ACC112 (cell line): Measurements from ENCODE around the gene MYPN.

Source experiments
- H2AFZ ChIP-seq: fragments of 200-600 bp; sonication (generic); one replicate; pipeline ENCODE4 v1.6.0; 2017; ENCODE audit warnings: antibody characterized with exemption, low read length; ENCODE audit not compliant: unreplicated experiment
- H3K27ac ChIP-seq: fragments of 200-600 bp; sonication (generic); 2 replicates; pipeline ENCODE4 v1.5.1; 2014; ENCODE audit warnings: low read depth, mild to moderate bottlenecking, antibody characterized with exemption, low read length, moderate library complexity
- H3K27me3 ChIP-seq: fragments of 200-600 bp; sonication (generic); 2 replicates; pipeline ENCODE4 v1.6.1; 2014; ENCODE audit warnings: mild to moderate bottlenecking, antibody characterized with exemption, low read length, moderate library complexity, mixed read lengths; ENCODE audit not compliant: insufficient read depth
- H3K36me3 ChIP-seq: fragments of 200-600 bp; sonication (generic); 2 replicates; pipeline ENCODE4 v1.6.1; 2016; ENCODE audit warnings: mild to moderate bottlenecking, antibody characterized with exemption, low read length, moderate library complexity, mixed read lengths; ENCODE audit not compliant: insufficient read depth
- H3K4me1 ChIP-seq: fragments of 200-600 bp; sonication (generic); one replicate; pipeline ENCODE4 v1.6.1; 2016; ENCODE audit warnings: low read length, mixed read lengths; ENCODE audit not compliant: insufficient read depth, unreplicated experiment, control insufficient read depth
- H3K4me3 ChIP-seq: fragments of 200-600 bp; sonication (generic); 2 replicates; pipeline ENCODE4 v1.5.1; 2014; ENCODE audit warnings: mild to moderate bottlenecking, low read depth, low read length
- H3K79me2 ChIP-seq: fragments of 200-600 bp; sonication (generic); one replicate; pipeline ENCODE4 v1.6.0; 2016; ENCODE audit warnings: low read length; ENCODE audit not compliant: control insufficient read depth, unreplicated experiment, insufficient read depth

Gene MYPN

GRCh38 chr10:68090586-68090985 is 18.7 kb upstream of the MYPN start:
- peak overlapping the region; percentile 30 for H3K27ac ChIP-seq
- peaks cover 52% of the 10 kb centered on the region for H3K4me1 ChIP-seq

GRCh38 chr10:68092512-68092911 is 16.8 kb upstream of the MYPN start:
- H3K4me3 ChIP-seq = no peak overlapping the region
- H2AFZ ChIP-seq = no peak overlapping the region
- no peaks in the 10 kb centered on the region for H3K27me3 ChIP-seq
- peaks cover 2% of the 10 kb centered on the region for H3K79me2 ChIP-seq
- H3K36me3 ChIP-seq = no peaks in the 10 kb centered on the region
- H3K27ac ChIP-seq = peak overlapping the region; percentile 68
- H3K4me1 ChIP-seq = peaks cover 46% of the 10 kb centered on the region

More at GRCh38 chr10:68090586-68090985, 18.7 kb upstream of the MYPN start:
- Histone ChIP-seq H3K79me2 (peaks cover 2% of the 10 kb centered on the region), H3K4me3 (no peak overlapping the region), H2AFZ (no peak overlapping the region), H3K27me3 (no peaks in the 10 kb centered on the region), H3K36me3 (no peaks in the 10 kb centered on the region)

GRCh38 chr10:68095153-68095552 is 14.1 kb upstream of the MYPN start:
- Histone ChIP-seq H3K27ac (peak overlapping the region; percentile 91), H2AFZ (no peak overlapping the region), H3K79me2 (peaks cover 2% of the 10 kb centered on the region), H3K36me3 (no peaks in the 10 kb centered on the region), H3K27me3 (no peaks in the 10 kb centered on the region), H3K4me3 (peak overlapping the region; percentile 44; the same call in 1 of the 2 replicates), H3K4me1 (peaks cover 54% of the 10 kb centered on the region)

GRCh38 chr10:68096913-68097516 is 12.3 kb upstream of the MYPN start:
- Histone ChIP-seq H2AFZ (no peak overlapping the region), H3K79me2 (peaks cover 2% of the 10 kb centered on the region), H3K27ac (peak overlapping the region; percentile 82), H3K27me3 (no peaks in the 10 kb centered on the region), H3K4me3 (no peak overlapping the region), H3K4me1 (peaks cover 68% of the 10 kb centered on the region), H3K36me3 (no peaks in the 10 kb centered on the region)

GRCh38 chr10:68099736-68100135 is 9.6 kb upstream of the MYPN start:
- H3K27me3 ChIP-seq = no peaks in the 10 kb centered on the region
- no peak overlapping the region for H3K4me3 ChIP-seq
- peak overlapping the region; percentile 10 for H2AFZ ChIP-seq
- peak overlapping the region; percentile 55 for H3K27ac ChIP-seq
- H3K79me2 ChIP-seq = no peaks in the 10 kb centered on the region
- peaks cover 69% of the 10 kb centered on the region for H3K4me1 ChIP-seq
- H3K36me3 ChIP-seq = no peaks in the 10 kb centered on the region

- H3K36me3 ChIP-seq = no peaks in the 10 kb centered on the region
- peak overlapping the region; percentile 42 for H3K27ac ChIP-seq
- H2AFZ ChIP-seq = peak overlapping the region; percentile 39
- no peaks in the 10 kb centered on the region for H3K27me3 ChIP-seq
- peaks cover 71% of the 10 kb centered on the region for H3K4me1 ChIP-seq
- no peaks in the 10 kb centered on the region for H3K79me2 ChIP-seq
- no peak overlapping the region for H3K4me3 ChIP-seq
Observed at GRCh38 chr10:68101066-68101465, 8.2 kb upstream of the MYPN start.

GRCh38 chr10:68103261-68103878 is 5.9 kb upstream of the MYPN start:
- Histone ChIP-seq H3K79me2 (peaks cover 10% of the 10 kb centered on the region), H3K4me1 (peaks cover 68% of the 10 kb centered on the region), H3K4me3 (no peak overlapping the region), H2AFZ (peak overlapping the region; percentile 24), H3K27me3 (no peaks in the 10 kb centered on the region), H3K36me3 (no peaks in the 10 kb centered on the region), H3K27ac (peak overlapping the region; percentile 63)

- peaks cover 13% of the 10 kb centered on the region for H3K79me2 ChIP-seq
- H2AFZ ChIP-seq = no peak overlapping the region
- H3K27me3 ChIP-seq = no peaks in the 10 kb centered on the region
- peaks cover 68% of the 10 kb centered on the region for H3K4me1 ChIP-seq
- peak overlapping the region; percentile 63 for H3K27ac ChIP-seq
- H3K36me3 ChIP-seq = no peaks in the 10 kb centered on the region
- no peak overlapping the region for H3K4me3 ChIP-seq
Observed at GRCh38 chr10:68103901-68104300, 5.4 kb upstream of the MYPN start.

- peaks cover 14% of the 10 kb centered on the region for H3K79me2 ChIP-seq
- H3K4me1 ChIP-seq = peaks cover 60% of the 10 kb centered on the region
- peak overlapping the region; percentile 85 for H3K27ac ChIP-seq
- no peaks in the 10 kb centered on the region for H3K36me3 ChIP-seq
- H2AFZ ChIP-seq = peak overlapping the region; percentile 79
- no peaks in the 10 kb centered on the region for H3K27me3 ChIP-seq
- peak overlapping the region; percentile 73 for H3K4me3 ChIP-seq
Observed at GRCh38 chr10:68105820-68106219, 3.5 kb upstream of the MYPN start.

- peaks cover 14% of the 10 kb centered on the region for H3K79me2 ChIP-seq
- H3K4me1 ChIP-seq = peaks cover 55% of the 10 kb centered on the region
- H3K27me3 ChIP-seq = no peaks in the 10 kb centered on the region
- peak overlapping the region; percentile 85 for H3K27ac ChIP-seq
- H2AFZ ChIP-seq = peak overlapping the region; percentile 58
- H3K36me3 ChIP-seq = no peaks in the 10 kb centered on the region
- peak overlapping the region; percentile 73 for H3K4me3 ChIP-seq
Observed at GRCh38 chr10:68106656-68107055, 2.6 kb upstream of the MYPN start.

GRCh38 chr10:68107651-68108050 is 1.6 kb upstream of the MYPN start:
- Histone ChIP-seq H2AFZ (no peak overlapping the region), H3K36me3 (no peaks in the 10 kb centered on the region), H3K79me2 (peaks cover 14% of the 10 kb centered on the region), H3K27ac (peak overlapping the region; percentile 12; the same call in 1 of the 2 replicates), H3K27me3 (no peaks in the 10 kb centered on the region), H3K4me1 (peaks cover 63% of the 10 kb centered on the region), H3K4me3 (peak overlapping the region; percentile 73)
